Right renal cortex interstitium (tissue), 3 donors: ENCODE measurements around the gene SLC38A1. TPM values are rescaled to one million over a fixed set of nuclear protein-coding genes. Genes with fewer than 3 reads are reported as not detected.

Experiments used
- DNase-seq, 3 donors: peaks; one replicate each; pipeline ENCODE4 v3.0.0-alpha.2; 2013; ENCODE audit warnings: low read depth in 3 of 3, low spot score in 2 of 3
- polyA plus RNA-seq, 3 donors: library from polyadenylated mRNA; unstranded; fragments of 120-200 nt; gene quantifications; one replicate each; pipeline ENCODE4 v1.2.1, GENCODE V29; 2013; ENCODE audit not compliant: insufficient read length in 3 of 3

Gene SLC38A1
- polyA plus RNA-seq, 3 donors: 60.5 to 66.4 (median 62.0) TPM

DNA sequence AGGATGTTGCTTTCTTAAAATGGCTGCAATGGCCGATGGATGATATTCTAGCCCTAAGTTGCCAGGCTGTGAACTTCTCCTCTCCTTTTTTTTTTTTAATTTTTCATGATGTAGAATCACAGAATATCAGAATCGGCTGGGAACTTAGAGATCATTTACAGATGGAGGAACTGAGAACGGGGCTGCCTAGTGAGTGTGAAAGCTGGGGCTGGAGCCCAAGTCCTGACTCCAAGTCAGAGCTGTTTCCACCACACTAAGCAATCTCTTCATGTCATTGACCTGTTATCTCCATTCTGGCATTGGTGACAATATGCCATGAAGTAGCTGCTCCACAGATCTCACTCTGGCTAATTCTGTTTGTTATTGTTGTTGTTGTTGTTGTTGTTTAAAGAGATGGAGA, 121.7 kb downstream of the SLC38A1 start:
- DNase-seq: no peak

- DNase-seq: no peak
Measured at GRCh38 chr12:46145881-46146280, 123.0 kb downstream of the SLC38A1 start.

DNA sequence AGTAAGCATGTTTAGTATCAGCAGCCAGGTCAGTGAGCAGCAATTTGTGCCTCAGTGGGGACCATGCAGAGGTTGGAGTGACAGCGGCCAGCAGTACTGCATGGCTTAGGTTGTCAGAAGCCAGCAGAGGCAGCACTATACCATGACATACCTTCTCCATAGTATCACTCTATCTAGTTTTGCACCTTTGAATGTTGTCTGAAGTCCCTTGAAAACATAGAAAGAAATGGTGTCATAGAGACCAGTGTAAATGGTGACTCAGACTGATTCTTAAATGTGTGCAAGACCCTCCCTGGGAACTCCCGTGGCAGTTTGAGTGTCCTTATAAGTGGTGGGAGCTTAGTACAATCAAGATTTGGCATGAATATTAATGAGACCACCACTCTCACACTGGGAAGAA, 124.4 kb downstream of the SLC38A1 start:
- no peak for DNase-seq

DNA sequence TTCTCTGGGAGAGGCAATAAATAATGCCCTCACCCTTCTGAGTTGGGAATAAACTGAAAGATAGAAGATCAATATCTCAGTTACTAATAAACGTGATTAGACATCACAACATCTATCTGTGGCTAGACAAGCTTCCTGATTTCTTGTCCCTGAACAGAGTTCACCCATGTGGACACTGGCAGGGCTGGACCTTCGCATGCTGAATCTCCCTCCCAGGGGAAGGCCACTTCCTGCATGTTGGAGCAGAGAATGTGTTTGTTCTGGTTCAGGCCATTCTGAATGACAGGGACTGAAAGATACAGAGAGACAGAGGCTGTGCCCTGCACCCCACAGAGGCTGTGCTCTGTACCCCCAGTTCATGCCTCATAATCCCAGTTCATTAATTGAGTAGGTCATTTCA, 132.6 kb downstream of the SLC38A1 start:
- DNase-seq: no peak

GRCh38 chr12:46135750-46136149, 133.1 kb downstream of the SLC38A1 start:
- no peak for DNase-seq

- DNase-seq: no peak
Measured at GRCh38 chr12:46134852-46135251, 134.0 kb downstream of the SLC38A1 start.

DNA sequence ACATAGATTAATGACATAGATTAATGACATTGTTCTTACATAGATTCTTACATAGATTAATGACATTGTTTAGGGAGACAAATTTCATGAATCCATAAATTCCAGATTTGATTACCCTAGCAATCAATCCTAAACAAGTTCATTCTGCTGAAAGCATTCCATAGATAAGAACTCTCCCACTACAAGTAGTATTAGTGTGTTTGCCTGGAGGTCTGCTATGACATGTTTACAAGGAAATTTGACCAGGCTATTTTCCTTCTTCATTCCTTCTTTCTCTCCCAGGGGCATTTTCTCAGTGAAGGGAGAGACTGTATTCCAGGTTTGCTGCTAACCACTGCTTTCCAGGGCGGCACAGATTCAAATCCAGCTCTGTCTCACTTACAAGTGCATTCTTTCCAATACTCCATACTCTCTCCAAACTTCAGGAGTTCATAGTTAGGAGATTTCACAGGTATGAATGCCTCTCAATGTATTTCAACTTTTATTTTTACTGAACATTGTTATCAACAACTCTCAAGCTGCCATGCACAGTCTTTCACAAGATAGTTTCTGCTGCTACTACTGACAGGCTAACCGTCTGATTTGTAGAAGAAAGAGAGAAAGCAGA, 134.5 kb downstream of the SLC38A1 start:
- DNase-seq: no peak

DNA sequence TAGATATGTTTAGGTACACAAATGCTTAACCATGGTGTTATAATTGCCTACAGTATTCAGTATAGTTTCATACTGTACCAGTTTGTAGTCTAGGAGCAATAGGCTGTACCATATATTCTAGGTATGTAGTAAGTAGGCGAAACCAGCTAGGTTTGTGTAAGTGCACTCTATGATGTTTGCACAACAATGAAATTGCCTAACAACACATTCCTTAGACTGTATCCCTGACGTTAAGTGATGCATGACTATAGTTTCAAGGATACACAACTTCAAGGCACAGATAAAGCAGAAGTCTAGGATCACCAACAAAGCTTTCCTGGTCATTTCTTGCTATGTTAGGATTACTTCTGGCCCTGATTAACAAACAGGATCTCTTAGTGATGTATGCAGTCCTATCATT, 135.1 kb downstream of the SLC38A1 start:
- DNase-seq: no peak

Other genes starting within 250 kb of the SLC38A1 start
- 100 to 1,000 TPM; 191 to 226 (median 214) TPM for gene SLC38A2, start 103.7 kb upstream of the SLC38A1 start, polyA plus RNA-seq